A204.1 (cell line): ENCODE data around the gene WNT9B.
"Not testable (repeated sequence)": the region's sequence is repeated elsewhere in the genome, so short reads cannot be mapped to it uniquely, and the experiment has no call there.

Experiments used
- FAIRE-seq: peaks from 2 replicates; lab custom pipeline; 2012; peaks lifted over from hg19 to GRCh38; lab: Jason Lieb, UNC

The WNT9B gene

DNA sequence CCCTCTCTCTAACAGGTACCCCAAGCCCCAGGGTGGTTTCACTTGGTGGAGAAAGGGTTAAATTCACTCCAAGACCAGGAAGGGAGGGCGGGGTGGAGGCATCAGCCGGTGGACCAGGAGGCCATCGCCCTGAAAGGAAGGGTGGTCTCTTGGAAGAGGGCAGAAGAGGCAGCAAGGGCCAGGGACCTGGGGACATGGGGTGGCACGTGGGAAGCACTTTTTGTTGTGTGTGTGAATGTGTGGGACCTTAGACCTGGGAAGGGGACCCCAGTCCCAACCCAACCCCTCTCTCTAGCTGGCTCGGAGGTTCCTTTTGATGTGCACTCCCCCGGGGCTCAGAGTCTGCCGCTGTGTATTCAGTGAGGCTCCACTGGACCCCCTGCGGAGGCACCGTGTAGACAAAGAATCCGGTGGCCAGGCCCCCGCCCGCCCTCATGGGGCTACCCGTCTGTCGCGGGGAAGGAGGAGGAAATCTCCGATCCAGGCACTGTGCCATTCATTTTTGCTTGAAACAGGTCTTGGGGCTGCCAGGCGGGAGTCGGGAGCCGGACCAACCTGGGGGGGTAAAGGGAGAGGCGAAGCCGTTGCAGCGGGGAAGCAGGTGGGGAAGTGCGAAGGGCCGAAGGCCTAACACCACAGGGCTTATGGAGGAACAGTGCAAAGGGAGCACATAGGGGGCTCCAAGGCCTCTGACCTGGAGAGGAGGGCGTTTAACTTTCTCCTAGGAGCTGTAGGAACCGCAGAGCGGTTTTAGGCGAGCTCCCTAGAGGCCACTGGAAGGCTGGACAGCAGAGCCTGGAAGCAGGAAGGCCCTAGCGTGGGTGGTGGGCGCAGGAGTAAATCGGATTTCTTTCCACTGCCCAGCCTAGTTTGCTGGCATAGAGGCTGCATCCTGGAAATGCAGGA is 29.6 kb upstream of the WNT9B start:
- FAIRE-seq: no peak

- FAIRE-seq: no peak
These were observed 28.9 kb upstream of the WNT9B start for GRCh38 chr17:46822388-46822921.

DNA sequence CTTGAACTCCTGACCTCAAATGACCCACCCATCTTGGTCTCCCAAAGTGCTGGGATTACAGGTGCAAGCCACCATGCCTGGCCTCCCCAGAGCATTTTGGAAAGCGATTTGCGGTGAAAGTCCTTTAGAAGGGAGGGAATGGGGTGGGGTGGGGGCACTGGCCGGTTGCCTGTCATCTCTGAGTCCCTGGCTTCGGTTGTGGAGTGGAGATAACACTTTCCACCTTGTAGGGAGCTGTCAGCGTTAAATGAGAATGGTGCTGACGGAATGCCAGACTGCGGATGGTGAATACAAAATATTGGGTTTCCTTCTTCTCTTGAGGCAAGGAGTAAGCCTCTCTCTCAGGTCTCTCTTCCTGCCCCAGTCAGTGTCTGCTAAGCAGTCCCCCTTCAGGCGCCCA is 27.7 kb upstream of the WNT9B start:
- no peak for FAIRE-seq

GRCh38 chr17:46826116-46826515 is 25.3 kb upstream of the WNT9B start:
- FAIRE-seq: no peak

DNA sequence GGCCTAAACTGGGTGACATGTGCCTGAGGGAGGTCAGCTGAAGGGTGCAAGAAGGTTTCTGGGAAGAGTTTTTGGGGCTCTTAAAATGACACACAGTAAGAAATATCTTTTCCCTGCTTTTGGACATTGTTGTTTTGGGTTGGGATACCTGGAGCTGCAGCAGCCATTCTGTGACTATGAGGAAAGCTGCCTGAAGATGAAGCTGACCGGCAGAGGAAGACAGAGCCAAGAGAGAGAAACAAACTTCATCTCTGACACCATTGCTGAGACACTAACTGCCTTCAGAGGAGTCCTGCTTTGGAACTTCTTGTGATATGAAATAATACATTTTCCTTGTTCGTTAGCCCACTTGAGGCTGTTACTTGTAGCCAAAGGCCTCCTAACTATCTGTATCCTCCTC is 24.1 kb upstream of the WNT9B start:
- no peak for FAIRE-seq

GRCh38 chr17:46831573-46832330 is 19.6 kb upstream of the WNT9B start:
- no peak for FAIRE-seq

- FAIRE-seq: no peak
These were observed 19.0 kb upstream of the WNT9B start for GRCh38 chr17:46832331-46832821.

GRCh38 chr17:46832945-46833839 is 18.2 kb upstream of the WNT9B start:
- FAIRE-seq: no peak

GRCh38 chr17:46833840-46834208 is 17.6 kb upstream of the WNT9B start:
- FAIRE-seq: no peak

DNA sequence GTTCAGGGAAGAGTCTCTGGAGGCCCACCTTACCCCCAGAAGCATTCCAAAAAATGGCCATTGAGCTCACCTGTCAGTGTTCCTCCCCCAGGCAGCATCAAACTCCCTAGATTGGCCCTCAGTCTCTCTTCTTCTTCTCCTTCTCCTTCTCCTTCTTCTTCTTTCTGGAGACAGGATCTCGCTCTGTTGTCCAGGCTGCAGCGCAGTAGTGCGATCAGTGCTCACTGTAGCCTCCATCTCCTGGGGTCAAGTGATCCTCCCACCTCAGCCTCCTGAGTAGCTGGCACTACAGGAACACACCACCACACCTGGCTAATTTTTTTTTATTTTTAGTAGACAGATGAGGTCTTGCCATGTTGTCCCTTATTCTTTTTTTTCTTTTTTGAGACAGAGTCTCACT is 16.5 kb upstream of the WNT9B start:
- no peak for FAIRE-seq

DNA sequence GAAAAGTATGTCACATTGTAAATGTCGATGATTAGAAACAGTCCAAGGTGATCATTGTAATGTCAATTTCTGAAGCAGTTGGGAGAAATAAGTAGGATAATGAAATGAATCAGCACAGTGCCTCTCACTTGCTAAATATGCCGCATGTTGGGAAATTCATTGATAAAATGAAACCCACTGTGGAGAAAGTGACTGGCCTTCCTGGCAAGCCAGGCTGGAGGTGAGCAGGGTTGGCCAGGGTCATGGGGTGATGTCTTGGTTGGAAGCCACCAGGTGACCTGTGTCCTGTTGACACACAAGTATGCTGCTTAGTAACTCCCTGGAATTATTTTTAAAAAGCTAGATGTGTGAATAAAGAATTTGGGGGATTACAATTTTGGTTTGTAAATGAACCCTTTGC is 14.9 kb upstream of the WNT9B start:
- no peak for FAIRE-seq

- no peak for FAIRE-seq
These were observed 13.9 kb upstream of the WNT9B start for GRCh38 chr17:46837521-46837920.

DNA sequence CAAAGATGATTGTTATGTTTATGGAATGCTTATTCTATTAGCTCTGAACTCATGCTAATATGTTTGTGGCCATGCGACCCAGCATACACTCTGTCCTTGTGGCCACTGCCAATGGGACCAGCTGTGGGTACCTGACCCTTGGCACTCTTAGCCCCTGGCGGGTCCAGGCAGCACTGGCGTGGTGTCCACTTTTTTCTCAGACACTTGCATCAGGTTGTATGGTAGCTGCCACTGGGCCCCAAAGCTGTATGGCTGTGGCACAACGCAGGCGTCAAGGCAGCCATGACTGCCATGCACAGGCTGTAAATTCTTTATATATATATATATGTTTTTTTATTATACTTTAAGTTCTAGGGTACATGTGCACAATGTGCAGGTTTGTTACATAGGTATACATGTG is 12.2 kb upstream of the WNT9B start:
- no peak for FAIRE-seq

GRCh38 chr17:46840596-46840995 is 10.8 kb upstream of the WNT9B start:
- not testable (repeated sequence) for FAIRE-seq

- FAIRE-seq: no peak
These were observed 9.6 kb upstream of the WNT9B start for GRCh38 chr17:46841561-46842379.

GRCh38 chr17:46842835-46843234 is 8.5 kb upstream of the WNT9B start:
- no peak for FAIRE-seq

DNA sequence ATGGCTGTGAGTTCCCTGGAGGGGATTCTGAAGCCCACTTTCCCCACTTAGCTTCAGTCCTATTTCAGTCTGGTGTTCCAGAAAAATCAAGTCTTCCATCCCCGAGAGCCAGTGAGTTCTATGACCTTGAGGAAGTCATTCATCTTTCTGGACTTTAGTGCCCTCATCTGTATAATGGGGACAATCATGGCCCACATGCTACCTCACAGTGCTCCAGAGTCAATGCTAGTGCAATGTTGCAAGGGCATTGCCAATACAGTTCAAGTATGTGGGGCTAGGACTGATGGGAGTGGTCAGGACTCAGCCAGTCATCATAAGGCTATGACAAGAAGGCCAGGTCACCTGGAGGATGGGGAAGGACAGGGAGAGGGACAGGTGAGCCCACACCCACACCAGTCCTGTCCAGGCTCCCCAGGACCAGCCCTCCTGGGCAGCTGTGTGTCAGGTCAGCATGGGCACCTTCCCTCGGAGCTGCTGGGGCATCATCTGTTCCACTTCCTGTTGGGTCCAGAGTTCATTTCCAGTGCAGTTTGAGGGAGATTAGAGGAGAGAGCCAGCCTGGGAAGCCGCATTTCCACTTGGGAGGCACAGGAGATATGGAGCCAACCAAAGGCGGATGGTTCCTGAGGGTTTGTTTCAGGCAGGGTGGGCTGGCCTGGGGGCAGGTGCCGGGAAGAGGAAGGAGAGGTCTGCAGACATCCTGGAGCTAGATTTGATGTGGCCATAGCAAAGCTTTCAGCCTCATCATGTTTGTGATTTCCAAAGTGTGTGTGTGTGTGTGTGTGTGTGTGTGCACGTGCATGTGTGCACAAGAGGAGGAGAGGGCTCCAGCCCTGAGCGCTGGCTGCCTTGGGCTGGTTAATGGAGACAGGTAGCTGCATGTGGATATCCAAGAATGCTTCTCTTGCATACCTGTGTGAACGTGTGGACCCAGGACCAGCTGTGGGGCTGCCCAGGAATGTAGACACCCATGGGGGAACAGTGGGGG is 3.9 kb upstream of the WNT9B start:
- FAIRE-seq: no peak

- no peak for FAIRE-seq
These were observed 2.8 kb upstream of the WNT9B start for GRCh38 chr17:46848534-46848933.

DNA sequence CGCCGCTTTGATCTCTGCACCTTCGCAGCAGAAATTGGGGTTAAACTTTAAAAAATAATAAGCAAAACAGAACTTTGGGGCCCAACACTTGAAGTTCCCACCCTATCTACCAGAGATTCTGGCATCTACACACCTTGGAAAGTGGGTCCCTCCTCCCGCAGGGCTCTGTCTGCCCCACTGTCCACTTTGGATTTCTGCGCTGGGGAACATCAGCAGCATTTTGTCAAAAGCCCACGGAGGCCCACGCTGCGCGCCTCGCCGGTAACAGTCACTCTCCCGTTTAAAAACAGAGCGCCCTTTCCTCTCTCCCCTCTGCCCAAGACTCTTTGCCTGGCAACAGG is 725 bp upstream of the WNT9B start:
- FAIRE-seq: no peak

DNA sequence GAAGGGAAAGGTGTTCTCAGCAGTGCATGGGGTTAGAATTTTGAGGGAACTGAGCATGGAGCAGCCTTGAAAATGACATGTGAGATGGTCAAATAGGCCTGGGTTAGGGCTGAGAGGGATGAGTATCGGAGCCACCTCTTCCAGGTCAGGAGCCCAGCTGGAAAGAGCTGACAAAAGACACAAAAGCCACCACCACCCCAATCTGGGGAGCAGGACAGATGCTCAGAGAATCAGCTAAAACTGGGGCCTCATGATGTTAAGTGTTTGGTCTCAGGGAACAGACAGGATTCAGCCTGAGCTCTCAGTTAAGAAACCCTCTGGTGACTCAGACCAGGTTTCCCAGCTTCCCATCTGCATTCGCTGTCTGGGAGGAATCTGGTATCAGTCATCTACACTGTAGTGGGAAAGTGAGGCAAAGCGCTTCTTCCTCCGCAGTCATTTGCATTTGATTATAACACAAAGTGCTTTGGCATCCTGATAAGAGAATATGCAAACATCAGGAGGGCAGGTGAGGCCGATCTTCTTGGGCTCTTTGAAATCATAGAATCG is 2.6 kb downstream of the WNT9B start:
- FAIRE-seq: no peak
